Caco-2 (cell line): Measurements from ENCODE around the gene SLC25A26. TPM values are rescaled to one million over a fixed set of nuclear protein-coding genes. Genes with fewer than 3 reads are reported as not detected.

Source experiments
- BruUV-seq: library from RNA; stranded (reverse); fragments of 400-500 nt; replicated peaks from 2 replicates; lab custom pipeline; 2021; lab: Mats Ljungman, UMichigan
- CTCF ChIA-PET: fragments of 300-600 bp; sonication (Branson Sonifier 250); formaldehyde crosslinking; loops from one replicate; lab custom pipeline; 2022; ENCODE audit warnings: antibody characterized with exemption; lab: Charles Lee
- POLR2A ChIA-PET: fragments of 300-600 bp; sonication (Branson Sonifier 250); formaldehyde crosslinking; loops from one replicate; lab custom pipeline; 2022; ENCODE audit warnings: antibody characterized with exemption; lab: Charles Lee
- DNase-seq, 2 experiments: peaks; one replicate each; pipeline versions ENCODE4 v3.0.0 to v3.0.0-alpha.2; 2020 to 2022
- H3K27me3 ChIP-seq: replicated peaks from 2 replicates; pipeline ENCODE4 v1.6.0; 2011; ENCODE audit warnings: low read length; ENCODE audit not compliant: control insufficient read depth, insufficient read depth
- H3K36me3 ChIP-seq: 2 replicates; pipeline ENCODE4 v1.5.1; 2011; ENCODE audit warnings: low read length; ENCODE audit not compliant: control insufficient read depth, insufficient read depth
- H3K4me1 ChIP-seq: fragments of 250-450 bp; sonication (Bioruptor Pico); 2 replicates; pipeline ENCODE4 v1.5.1; 2020; ENCODE audit warnings: mild to moderate bottlenecking
- H3K4me3 ChIP-seq: 2 replicates; pipeline ENCODE4 v1.5.1; 2011; ENCODE audit warnings: low read depth, mild to moderate bottlenecking, control low read depth, low read length
- H3K9me3 ChIP-seq: fragments of 250-450 bp; sonication (Bioruptor Pico); 2 replicates; pipeline ENCODE4 v1.5.1; 2020; ENCODE audit warnings: mild to moderate bottlenecking, moderate library complexity
- H3K27ac Mint-ChIP-seq: one replicate; pipeline ENCODE4 v1.8.0; 2022; ENCODE audit warnings: mixed read lengths; ENCODE audit not compliant: unreplicated experiment
- H3K27me3 Mint-ChIP-seq: one replicate; pipeline ENCODE4 v1.8.0; 2022; ENCODE audit warnings: mixed read lengths; ENCODE audit not compliant: insufficient read depth, unreplicated experiment
- H3K36me3 Mint-ChIP-seq: one replicate; pipeline ENCODE4 v1.8.0; 2022; ENCODE audit warnings: mild to moderate bottlenecking, mixed read lengths; ENCODE audit not compliant: insufficient read depth, unreplicated experiment
- H3K4me1 Mint-ChIP-seq: one replicate; pipeline ENCODE4 v1.8.0; 2022; ENCODE audit warnings: low read depth, mixed read lengths; ENCODE audit not compliant: unreplicated experiment
- H3K4me3 Mint-ChIP-seq: one replicate; pipeline ENCODE4 v1.8.0; 2022; ENCODE audit warnings: mild to moderate bottlenecking, moderate library complexity, mixed read lengths; ENCODE audit not compliant: unreplicated experiment
- H3K9me3 Mint-ChIP-seq: one replicate; pipeline ENCODE4 v1.8.0; 2022; ENCODE audit warnings: mixed read lengths; ENCODE audit not compliant: unreplicated experiment
- CTCF ChIP-seq, 2 experiments: fragments of 200-600 bp in 1 of 2; IDR thresholded peaks; 1 replicate in 1 of 2; 2 replicates in 1 of 2; pipeline versions ENCODE4 v1.5.1 to v1.8.0; 2011 to 2022; ENCODE audit warnings: antibody characterized with exemption in 1 of 2, control low read depth in 1 of 2, inconsistent platforms in 1 of 2, low read depth in 1 of 2, low read length in 1 of 2, mild to moderate bottlenecking in 1 of 2, moderate library complexity in 1 of 2; ENCODE audit not compliant: insufficient read depth in 1 of 2, severe bottlenecking in 1 of 2, unreplicated experiment in 1 of 2
- intact Hi-C: fragments of 100-400 bp; cut with micrococcal nuclease; formaldehyde crosslinking; loops from one replicate; pipeline ENCODE4 v1.10.0; 2022; ENCODE audit not compliant: unreplicated experiment
- total RNA-seq: library from RNA; stranded (reverse); gene quantifications from 2 replicates; pipeline ENCODE4 v1.2.3, GENCODE V29; 2022

The SLC25A26 gene
- total RNA-seq, 1 experiment from 2014 or later = 25.4 TPM

- Histone ChIP-seq H3K27me3 (no peaks in the 10 kb centered on the region), H3K4me1 (peaks cover 20% of the 10 kb centered on the region), H3K36me3 (peaks cover 3% of the 10 kb centered on the region; the same call in 1 of the 2 replicates), H3K4me3 (no peak overlapping the region), H3K9me3 (no peaks in the 10 kb centered on the region)
- CTCF ChIA-PET = no interaction called here
- BruUV-seq = no TSS peak
- H3K27ac Mint-ChIP-seq = no peak overlapping the region
- intact Hi-C loops = no loop called here
- peaks cover 28% of the 10 kb centered on the region for H3K4me1 Mint-ChIP-seq
- H3K4me3 Mint-ChIP-seq = no peak overlapping the region
- TF ChIP-seq CTCF (IDR thresholded peaks at IDR 0.05; ENCODE audit: insufficient read depth in 1 of 2, low read depth in 1 of 2, low read length in 1 of 2, severe bottlenecking in 1 of 2, unreplicated experiment in 1 of 2) = no peak
- POLR2A ChIA-PET = no interaction called here
- no peaks in the 10 kb centered on the region for H3K27me3 Mint-ChIP-seq
- H3K36me3 Mint-ChIP-seq = peaks cover 42% of the 10 kb centered on the region
- no peaks in the 10 kb centered on the region for H3K9me3 Mint-ChIP-seq
- DNase-seq = no peak
Observed at GRCh38 chr3:66411961-66412887, 191.4 kb downstream of the SLC25A26 start.

GRCh38 chr3:66413151-66413751 lies 192.4 kb downstream of the SLC25A26 start:
- Histone ChIP-seq H3K27me3 (no peaks in the 10 kb centered on the region), H3K4me3 (no peak overlapping the region), H3K9me3 (no peaks in the 10 kb centered on the region), H3K36me3 (peaks cover 3% of the 10 kb centered on the region; the same call in 1 of the 2 replicates), H3K4me1 (peaks cover 19% of the 10 kb centered on the region)
- intact Hi-C loops = no loop called here
- ChIA-PET POLR2A (no interaction called here), CTCF (no interaction called here)
- BruUV-seq = no TSS peak
- DNase-seq = no peak
- Mint-ChIP-seq H3K36me3 (peaks cover 38% of the 10 kb centered on the region), H3K27me3 (no peaks in the 10 kb centered on the region), H3K4me1 (peaks cover 27% of the 10 kb centered on the region), H3K4me3 (no peak overlapping the region), H3K9me3 (no peaks in the 10 kb centered on the region), H3K27ac (no peak overlapping the region)
- no peak for TF ChIP-seq CTCF (IDR thresholded peaks at IDR 0.05; ENCODE audit: insufficient read depth in 1 of 2, low read depth in 1 of 2, low read length in 1 of 2, severe bottlenecking in 1 of 2, unreplicated experiment in 1 of 2)

GRCh38 chr3:66414846-66415245 lies 194.0 kb downstream of the SLC25A26 start:
- no peak for DNase-seq
- Mint-ChIP-seq H3K9me3 (peaks cover 11% of the 10 kb centered on the region), H3K27me3 (no peaks in the 10 kb centered on the region), H3K4me1 (peaks cover 25% of the 10 kb centered on the region), H3K27ac (no peak overlapping the region), H3K4me3 (no peak overlapping the region), H3K36me3 (peaks cover 33% of the 10 kb centered on the region)
- Histone ChIP-seq H3K4me1 (peaks cover 19% of the 10 kb centered on the region), H3K9me3 (no peaks in the 10 kb centered on the region), H3K27me3 (no peaks in the 10 kb centered on the region), H3K4me3 (no peak overlapping the region), H3K36me3 (0 out of 2 replicates have a peak, but pooled peaks cover 2% of the 10 kb centered on the region)
- intact Hi-C loops = loop anchor here (5.0 kb wide), 1 partner anchor 47 kb away; no protein-coding TSS in a partner anchor
- no TSS peak for BruUV-seq
- CTCF ChIA-PET = no interaction called here
- POLR2A ChIA-PET = no interaction called here
- no peak for TF ChIP-seq CTCF (IDR thresholded peaks at IDR 0.05; ENCODE audit: insufficient read depth in 1 of 2, low read depth in 1 of 2, low read length in 1 of 2, severe bottlenecking in 1 of 2, unreplicated experiment in 1 of 2)
